Activated T-cell treated with anti-CD3 and anti-CD28 coated beads, Interleukin-2, amount 50 U/mL, for 24 hours (primary cell): ENCODE results near the gene CAPN5.

Source experiments
- DNase-seq: peaks from one replicate; pipeline ENCODE4 v3.0.0-alpha.2; 2020
- H3K27ac Mint-ChIP-seq: 2 replicates; pipeline ENCODE4 v1.8.0; 2020; ENCODE audit warnings: mild to moderate bottlenecking, mixed read lengths
- H3K27me3 Mint-ChIP-seq: 2 replicates; pipeline ENCODE4 v1.8.0; 2020; ENCODE audit warnings: mixed read lengths
- H3K36me3 Mint-ChIP-seq: 2 replicates; pipeline ENCODE4 v1.8.0; 2020; ENCODE audit warnings: low read depth, mixed read lengths
- H3K4me1 Mint-ChIP-seq: 2 replicates; pipeline ENCODE4 v1.8.0; 2020; ENCODE audit warnings: low read depth, mixed read lengths
- H3K4me3 Mint-ChIP-seq: 2 replicates; pipeline ENCODE4 v1.8.0; 2020; ENCODE audit warnings: mild to moderate bottlenecking, moderate library complexity, mixed read lengths
- H3K9me3 Mint-ChIP-seq: 2 replicates; pipeline ENCODE4 v1.8.0; 2020; ENCODE audit warnings: mixed read lengths

The CAPN5 gene

DNA sequence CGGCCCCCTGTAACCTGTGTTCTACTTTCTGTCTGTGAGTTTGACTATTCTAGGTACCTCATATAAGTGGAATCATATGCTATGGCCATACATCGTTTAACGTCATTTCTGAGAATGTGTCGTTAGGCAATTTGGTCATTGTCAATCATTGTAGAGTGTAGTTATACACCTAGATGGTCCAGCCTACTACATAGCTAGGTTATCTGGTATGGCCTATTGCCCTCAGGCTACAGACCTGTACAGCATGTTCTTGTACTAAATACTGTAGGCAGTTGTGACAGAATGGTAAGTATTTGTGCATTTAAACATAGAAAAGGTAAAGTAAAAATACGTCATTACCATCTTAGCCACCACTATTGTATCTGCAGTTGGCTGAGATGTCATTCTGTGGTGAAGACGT lies 96.5 kb downstream of the CAPN5 start:
- no peak overlapping the region for H3K4me3 Mint-ChIP-seq
- no peaks in the 10 kb centered on the region for H3K36me3 Mint-ChIP-seq
- H3K27me3 Mint-ChIP-seq = no peaks in the 10 kb centered on the region
- H3K27ac Mint-ChIP-seq = no peak overlapping the region
- H3K4me1 Mint-ChIP-seq = no peaks in the 10 kb centered on the region
- no peaks in the 10 kb centered on the region for H3K9me3 Mint-ChIP-seq
- DNase-seq = no peak

DNA sequence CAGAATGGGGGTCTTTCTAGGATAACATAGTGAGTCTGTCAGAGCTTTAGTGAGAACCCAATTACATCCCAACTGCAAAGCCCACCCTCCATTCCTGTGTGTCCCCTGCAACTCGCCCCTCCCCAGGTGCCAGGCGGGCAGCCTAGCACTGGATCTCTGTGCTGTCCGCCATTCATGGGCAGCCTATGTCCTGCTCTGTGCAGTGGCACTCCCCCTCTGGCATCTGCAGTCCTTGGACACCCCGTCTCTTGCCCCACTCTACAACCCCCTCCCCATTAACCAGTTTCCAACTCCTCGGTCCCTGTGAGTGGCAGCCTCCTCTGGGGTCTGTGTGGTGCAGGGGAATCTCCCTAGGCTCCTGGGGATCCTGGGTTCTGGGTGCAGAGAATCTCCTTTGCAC lies 98.3 kb downstream of the CAPN5 start:
- Mint-ChIP-seq H3K9me3 (no peaks in the 10 kb centered on the region), H3K27ac (no peak overlapping the region), H3K36me3 (no peaks in the 10 kb centered on the region), H3K4me3 (no peak overlapping the region), H3K27me3 (no peaks in the 10 kb centered on the region), H3K4me1 (no peaks in the 10 kb centered on the region)
- DNase-seq = no peak

DNA sequence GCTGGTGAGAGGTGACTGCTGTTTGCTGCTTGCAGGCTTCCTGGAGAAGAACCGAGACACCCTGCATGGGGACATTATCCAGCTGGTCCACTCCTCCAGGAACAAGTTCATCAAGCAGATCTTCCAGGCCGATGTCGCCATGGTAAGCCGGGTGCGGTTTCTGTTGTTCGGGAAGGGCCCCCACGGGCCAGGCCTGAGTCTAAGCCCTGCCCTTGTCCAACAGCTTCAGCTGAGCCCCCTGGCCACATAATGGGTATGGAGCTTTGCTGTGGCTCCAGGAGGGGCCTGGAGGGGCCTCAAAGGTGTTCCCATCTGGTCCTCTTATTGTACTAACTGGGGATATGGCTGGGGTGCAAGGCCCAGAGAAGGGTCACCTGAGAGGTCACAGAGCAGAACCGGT lies 99.2 kb downstream of the CAPN5 start:
- DNase-seq = no peak
- Mint-ChIP-seq H3K36me3 (no peaks in the 10 kb centered on the region), H3K27ac (no peak overlapping the region), H3K4me1 (no peaks in the 10 kb centered on the region), H3K9me3 (no peaks in the 10 kb centered on the region), H3K27me3 (no peaks in the 10 kb centered on the region), H3K4me3 (no peak overlapping the region)

DNA sequence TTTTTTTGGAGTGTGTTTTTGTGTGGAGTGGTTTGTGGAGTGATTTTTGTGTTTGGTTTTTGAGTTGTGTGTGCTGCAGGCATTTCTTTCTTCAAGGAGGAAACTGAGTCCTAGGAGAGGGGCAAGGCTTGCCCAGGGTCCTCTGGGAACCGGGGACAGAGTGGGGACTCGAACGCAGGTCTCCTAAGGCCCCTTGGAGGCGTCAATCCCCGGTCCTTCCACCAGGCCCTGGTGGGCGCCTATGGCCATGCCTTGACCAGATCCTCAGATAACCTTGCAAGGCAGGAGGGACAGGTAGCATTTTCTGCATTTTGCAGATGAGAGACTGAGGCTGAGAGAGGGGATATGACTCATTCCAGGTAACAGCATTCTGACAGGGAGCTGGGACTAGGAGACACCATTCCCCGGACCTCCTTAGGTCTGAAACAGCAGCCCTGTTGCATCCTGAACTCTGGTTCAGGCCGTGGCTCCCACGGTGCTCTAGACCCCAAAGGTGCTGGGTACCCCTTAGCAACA lies 100.4 kb downstream of the CAPN5 start:
- Mint-ChIP-seq H3K9me3 (no peaks in the 10 kb centered on the region), H3K27ac (no peak overlapping the region), H3K4me3 (no peak overlapping the region), H3K4me1 (no peaks in the 10 kb centered on the region), H3K27me3 (no peaks in the 10 kb centered on the region), H3K36me3 (no peaks in the 10 kb centered on the region)
- no peak for DNase-seq

DNA sequence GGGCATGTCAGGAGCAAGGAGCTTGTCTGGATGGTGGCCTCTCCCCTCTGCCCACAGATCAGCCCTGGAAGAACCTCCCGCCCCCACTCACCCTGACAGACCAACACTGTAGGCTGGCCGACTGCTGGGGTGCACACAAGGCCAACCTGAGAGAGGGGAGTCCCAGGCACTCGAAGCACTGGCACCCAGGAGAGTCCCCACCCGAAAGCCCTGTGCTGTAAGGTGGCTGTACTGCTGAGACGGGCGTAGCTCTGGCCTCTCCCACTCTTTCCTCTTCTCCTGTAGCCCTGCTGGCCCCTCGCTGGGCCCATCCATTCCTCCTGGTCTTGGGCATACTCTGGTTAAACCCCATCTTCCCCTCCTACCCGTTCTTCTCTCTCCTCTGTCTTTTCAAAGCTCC lies 101.0 kb downstream of the CAPN5 start:
- Mint-ChIP-seq H3K4me3 (no peak overlapping the region), H3K36me3 (no peaks in the 10 kb centered on the region), H3K27ac (no peak overlapping the region), H3K4me1 (no peaks in the 10 kb centered on the region), H3K9me3 (no peaks in the 10 kb centered on the region), H3K27me3 (no peaks in the 10 kb centered on the region)
- DNase-seq = no peak

DNA sequence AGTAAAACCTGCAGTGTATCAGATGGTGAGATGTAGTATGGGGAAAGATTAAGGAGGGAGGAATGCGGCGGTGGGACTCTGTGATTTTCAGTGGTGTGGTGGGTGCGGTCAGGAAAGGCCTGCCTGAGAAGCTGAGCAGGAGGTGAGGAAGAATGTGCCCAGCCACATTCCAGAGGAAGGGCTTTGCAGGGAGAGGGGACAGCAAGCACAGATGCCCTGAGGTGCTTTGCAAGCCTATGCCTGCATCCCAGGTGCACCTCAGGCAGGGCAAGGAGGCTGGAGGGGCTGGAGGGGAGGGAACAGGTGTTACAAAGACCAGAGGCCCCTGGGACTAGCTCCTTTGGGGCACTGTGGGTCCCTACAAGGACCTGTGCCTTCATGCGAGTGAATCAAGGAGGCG lies 103.3 kb downstream of the CAPN5 start:
- no peak for DNase-seq
- H3K4me3 Mint-ChIP-seq = no peak overlapping the region
- no peaks in the 10 kb centered on the region for H3K9me3 Mint-ChIP-seq
- H3K4me1 Mint-ChIP-seq = no peaks in the 10 kb centered on the region
- no peaks in the 10 kb centered on the region for H3K27me3 Mint-ChIP-seq
- no peaks in the 10 kb centered on the region for H3K36me3 Mint-ChIP-seq
- no peak overlapping the region for H3K27ac Mint-ChIP-seq

DNA sequence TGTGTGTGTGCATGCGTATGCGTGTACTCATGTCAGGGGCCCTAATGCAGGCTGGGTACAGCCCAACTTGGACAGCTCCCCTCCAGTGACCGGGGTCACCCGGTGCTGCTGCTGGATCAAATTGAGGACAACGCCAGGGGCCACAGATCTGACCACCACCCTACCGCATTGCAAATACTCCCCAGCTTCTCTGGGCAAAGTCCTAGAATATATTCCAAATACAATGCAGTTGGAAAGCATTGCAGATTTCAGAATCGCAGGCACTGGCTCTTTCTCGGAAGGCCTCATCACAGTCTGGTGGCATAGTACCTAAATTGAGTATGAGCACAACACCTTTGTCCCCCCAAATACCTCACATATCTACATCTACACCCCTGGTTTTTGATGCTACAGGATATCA lies 104.5 kb downstream of the CAPN5 start:
- no peak for DNase-seq
- no peaks in the 10 kb centered on the region for H3K4me1 Mint-ChIP-seq
- no peaks in the 10 kb centered on the region for H3K36me3 Mint-ChIP-seq
- H3K4me3 Mint-ChIP-seq = no peak overlapping the region
- no peaks in the 10 kb centered on the region for H3K27me3 Mint-ChIP-seq
- no peaks in the 10 kb centered on the region for H3K9me3 Mint-ChIP-seq
- H3K27ac Mint-ChIP-seq = no peak overlapping the region

DNA sequence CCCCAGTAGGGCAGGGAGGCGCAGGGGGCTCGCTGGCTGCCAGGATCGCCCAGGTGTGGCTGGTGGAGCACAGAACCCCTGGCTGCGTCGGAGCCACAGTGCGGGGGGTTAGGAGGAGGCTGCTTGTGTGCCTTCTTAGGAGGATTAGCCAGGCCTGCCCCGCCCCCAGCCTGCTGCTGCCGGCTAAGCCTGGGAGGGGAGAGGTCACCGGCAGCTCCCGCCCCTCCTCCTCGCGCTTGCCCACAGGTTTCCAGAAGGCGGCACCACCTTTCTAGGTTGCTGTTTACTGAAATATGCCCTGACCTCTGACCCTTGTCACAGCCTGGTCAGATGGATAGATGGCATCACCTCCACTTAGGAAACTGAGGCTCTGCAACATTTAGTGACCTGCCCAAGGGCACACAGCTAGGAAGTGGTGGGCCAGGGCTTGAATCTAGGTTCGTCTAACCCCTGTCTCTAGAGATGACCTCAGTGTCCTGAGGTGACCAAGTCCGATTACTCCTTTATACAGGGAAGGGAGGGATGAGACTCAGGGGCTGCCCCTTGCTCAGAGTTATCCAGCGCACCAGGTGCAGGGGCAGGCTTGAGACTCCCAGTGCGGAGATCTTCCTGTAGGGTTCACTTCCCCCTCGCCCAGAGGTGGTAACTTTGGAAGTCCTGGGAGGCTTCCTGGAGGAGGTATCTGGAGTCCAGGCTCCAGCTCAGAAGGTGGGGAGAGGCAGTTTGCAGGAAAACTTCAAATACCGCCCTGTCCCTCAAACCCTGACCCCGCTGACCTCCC lies 105.3 kb downstream of the CAPN5 start:
- Mint-ChIP-seq H3K36me3 (no peaks in the 10 kb centered on the region), H3K4me1 (no peaks in the 10 kb centered on the region), H3K27me3 (no peaks in the 10 kb centered on the region), H3K4me3 (no peak overlapping the region), H3K9me3 (no peaks in the 10 kb centered on the region), H3K27ac (no peak overlapping the region)
- DNase-seq = no peak

DNA sequence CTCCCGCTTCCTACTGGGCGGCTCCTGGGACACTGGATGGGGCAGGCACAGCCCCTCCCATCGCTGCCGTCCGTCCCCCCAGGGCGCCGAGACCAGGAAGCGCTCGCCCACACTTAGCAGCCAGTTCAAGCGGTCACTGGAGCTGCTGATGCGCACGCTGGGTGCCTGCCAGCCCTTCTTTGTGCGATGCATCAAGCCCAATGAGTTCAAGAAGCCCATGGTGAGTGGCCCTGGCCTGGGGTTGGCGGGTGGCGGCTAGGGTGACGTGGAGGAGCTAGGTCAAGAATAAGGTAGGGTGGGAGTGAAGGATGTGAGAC lies 105.9 kb downstream of the CAPN5 start:
- no peaks in the 10 kb centered on the region for H3K4me1 Mint-ChIP-seq

DNA sequence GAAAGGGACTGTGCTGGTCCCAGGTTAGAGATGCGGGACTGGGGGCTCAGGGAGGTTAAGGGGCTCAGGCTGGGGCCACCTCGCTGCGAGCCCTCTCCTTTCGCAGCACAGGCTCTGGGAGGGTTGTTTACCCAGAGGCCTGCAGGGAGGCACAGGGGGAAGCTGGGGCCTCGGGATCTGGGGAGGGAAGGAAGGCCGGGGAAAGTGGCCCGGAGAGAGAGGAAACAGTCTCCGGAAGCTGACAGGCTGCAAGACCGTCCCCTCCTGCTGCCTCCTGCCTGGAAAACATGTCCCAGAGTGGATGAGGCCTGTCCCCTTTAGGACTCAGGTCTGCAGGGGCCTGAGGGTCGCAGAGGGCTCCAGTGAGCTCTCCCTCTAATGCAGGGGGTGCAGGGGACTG lies 106.7 kb downstream of the CAPN5 start:
- H3K36me3 Mint-ChIP-seq = no peaks in the 10 kb centered on the region
- no peak overlapping the region for H3K27ac Mint-ChIP-seq
- no peaks in the 10 kb centered on the region for H3K4me1 Mint-ChIP-seq
- H3K4me3 Mint-ChIP-seq = no peak overlapping the region
- H3K9me3 Mint-ChIP-seq = peaks cover 3% of the 10 kb centered on the region
- no peaks in the 10 kb centered on the region for H3K27me3 Mint-ChIP-seq
- no peak for DNase-seq

More for the DNA sequence above, 105.9 kb downstream of the CAPN5 start:
- Mint-ChIP-seq H3K36me3 (no peaks in the 10 kb centered on the region), H3K4me3 (no peak overlapping the region), H3K9me3 (no peaks in the 10 kb centered on the region), H3K27ac (no peak overlapping the region), H3K27me3 (no peaks in the 10 kb centered on the region)
- DNase-seq = no peak

DNA sequence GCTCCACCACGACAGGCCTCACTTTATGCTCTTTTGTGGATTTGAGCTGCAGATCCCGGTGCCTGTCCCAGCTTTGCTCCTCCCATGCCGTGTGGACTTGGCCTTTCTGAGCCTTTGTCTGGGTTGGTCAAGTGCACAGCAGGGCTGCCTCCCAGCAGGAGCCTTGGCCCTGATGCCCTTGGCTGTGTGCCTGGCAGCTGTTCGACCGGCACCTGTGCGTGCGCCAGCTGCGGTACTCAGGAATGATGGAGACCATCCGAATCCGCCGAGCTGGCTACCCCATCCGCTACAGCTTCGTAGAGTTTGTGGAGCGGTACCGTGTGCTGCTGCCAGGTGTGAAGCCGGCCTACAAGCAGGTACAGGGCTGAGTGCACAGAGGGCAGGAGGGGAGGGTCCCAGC lies 107.8 kb downstream of the CAPN5 start:
- Mint-ChIP-seq H3K4me1 (no peaks in the 10 kb centered on the region), H3K9me3 (peaks cover 3% of the 10 kb centered on the region), H3K27ac (no peak overlapping the region)

DNA sequence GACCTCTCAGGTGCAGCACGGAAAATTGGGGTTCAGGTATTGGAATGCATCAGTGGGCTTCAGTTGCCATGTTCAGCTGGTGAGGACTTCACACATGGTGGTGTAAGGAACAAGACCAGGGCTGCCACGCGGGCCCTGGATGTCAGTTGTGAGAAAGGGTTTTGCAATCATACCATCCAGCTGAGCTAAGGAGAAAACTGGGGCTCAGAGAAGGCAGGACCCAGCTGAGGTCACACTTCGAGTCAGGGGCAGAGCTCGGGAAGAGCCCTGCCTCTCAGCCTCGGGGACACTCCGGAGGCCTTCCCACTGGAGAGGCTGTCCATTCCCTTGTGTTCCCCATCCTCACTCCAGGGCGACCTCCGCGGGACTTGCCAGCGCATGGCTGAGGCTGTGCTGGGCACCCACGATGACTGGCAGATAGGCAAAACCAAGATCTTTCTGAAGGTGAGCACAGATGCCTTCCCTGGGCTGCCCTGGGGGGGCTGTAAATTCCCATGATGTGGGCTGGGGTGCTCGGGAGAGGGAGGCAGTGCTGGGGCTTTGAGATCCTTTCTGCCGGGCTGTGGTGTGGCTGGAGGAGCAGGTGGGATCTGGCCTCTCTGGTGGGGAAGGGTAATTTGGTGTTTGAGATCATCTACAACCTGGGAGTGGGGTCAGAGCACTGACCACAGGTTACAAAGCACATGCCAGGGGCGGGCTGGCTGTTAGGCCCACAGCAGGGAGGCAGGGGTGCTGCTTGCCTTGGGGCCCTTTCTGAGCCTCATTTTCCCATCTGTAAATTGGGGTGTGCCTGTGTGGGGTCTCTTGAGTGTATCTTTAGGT lies 108.5 kb downstream of the CAPN5 start:
- no peaks in the 10 kb centered on the region for H3K4me1 Mint-ChIP-seq
- no peak overlapping the region for H3K4me3 Mint-ChIP-seq
- no peak for DNase-seq
- no peaks in the 10 kb centered on the region for H3K27me3 Mint-ChIP-seq
- no peak overlapping the region for H3K27ac Mint-ChIP-seq
- H3K9me3 Mint-ChIP-seq = peaks cover 3% of the 10 kb centered on the region
- H3K36me3 Mint-ChIP-seq = no peaks in the 10 kb centered on the region

More for the DNA sequence above, 107.8 kb downstream of the CAPN5 start:
- DNase-seq = no peak
- H3K36me3 Mint-ChIP-seq = no peaks in the 10 kb centered on the region
- H3K27me3 Mint-ChIP-seq = no peaks in the 10 kb centered on the region
- H3K4me3 Mint-ChIP-seq = no peak overlapping the region
